GM19351 (cell line): Measurements from ENCODE around the gene ENTHD1.

Source experiments
- ATAC-seq: cut with Tn5 transposase; IDR thresholded peaks from one replicate; pipeline ENCODE4 v1.9.1; 2021; ENCODE audit warnings: mild to moderate bottlenecking, moderate library complexity; ENCODE audit not compliant: unreplicated experiment

ENTHD1 gene

DNA sequence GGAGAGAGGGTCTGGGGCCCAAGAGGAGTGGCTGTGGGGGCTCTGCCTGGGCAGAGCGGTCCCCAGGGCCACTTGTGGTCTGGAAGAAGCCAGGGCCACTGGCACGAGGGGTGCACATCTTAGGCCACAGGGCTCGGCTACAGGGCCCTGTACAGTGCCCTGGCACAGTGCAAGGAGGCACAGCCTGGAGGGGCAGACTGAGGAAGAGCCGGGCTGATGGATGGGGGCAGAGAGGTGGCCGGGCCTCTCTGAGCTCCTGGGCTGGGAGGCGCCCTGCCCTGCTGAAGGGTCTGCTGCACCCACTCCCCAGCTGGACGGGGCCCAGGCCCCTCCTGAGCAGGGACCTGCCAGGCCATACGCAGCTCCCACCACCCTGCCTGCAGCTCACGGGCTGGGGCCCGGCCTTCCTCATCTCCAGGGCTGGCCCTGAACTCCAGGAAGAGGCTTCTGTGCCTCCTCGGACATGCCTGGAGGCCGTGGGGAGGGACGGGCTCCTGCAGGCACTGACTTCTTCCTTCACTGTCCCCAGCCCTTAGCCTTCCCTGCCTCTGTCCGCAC is 199.5 kb downstream of the ENTHD1 start:
- no peak for ATAC-seq
